GM18951 (cell line): ENCODE measurements around the gene HSDL2.
"Not testable (repeated sequence)": the region's sequence is repeated elsewhere in the genome, so short reads cannot be mapped to it uniquely, and the experiment has no call there.

Experiments used
- POLR2A ChIP-seq: IDR thresholded peaks from 4 replicates; pipeline ENCODE4 v1.6.1; 2011; ENCODE audit warnings: mild to moderate bottlenecking; ENCODE audit not compliant: insufficient read length, insufficient read depth; ENCODE audit errors: extremely low read depth
- in situ Hi-C: fragments of 300-500 bp; cut with MboI; formaldehyde crosslinking; loops from one replicate; pipeline ENCODE4 v1.12.0; 2022; ENCODE audit warnings: low sequenced_read_pairs, mixed read lengths, inconsistent platforms; ENCODE audit not compliant: unreplicated experiment

The HSDL2 gene

DNA sequence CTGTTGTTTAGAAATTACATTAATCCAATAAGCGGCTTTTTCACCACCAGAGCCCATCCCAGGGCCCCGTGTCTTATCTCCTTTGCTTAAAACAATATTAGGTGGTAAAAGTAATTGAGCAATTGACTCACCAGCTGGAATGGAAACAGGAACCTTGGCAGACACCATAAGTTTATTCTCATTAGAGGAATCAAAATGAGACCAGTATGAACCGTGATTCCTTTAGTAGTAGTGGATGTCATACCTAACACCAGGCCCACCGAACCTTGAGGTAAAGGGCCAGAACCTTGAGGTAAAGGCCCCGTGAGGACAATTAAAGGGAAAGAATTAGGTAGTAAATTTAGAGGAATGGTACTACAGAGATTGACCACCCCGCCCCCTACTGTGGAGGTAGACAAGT is 16.5 kb downstream of the HSDL2 start:
- in situ Hi-C loops: no loop called here
- TF ChIP-seq POLR2A: no peak

- in situ Hi-C loops: no loop called here
- no peak for TF ChIP-seq POLR2A
Measured at GRCh38 chr9:112396872-112397271, 17.0 kb downstream of the HSDL2 start.

DNA sequence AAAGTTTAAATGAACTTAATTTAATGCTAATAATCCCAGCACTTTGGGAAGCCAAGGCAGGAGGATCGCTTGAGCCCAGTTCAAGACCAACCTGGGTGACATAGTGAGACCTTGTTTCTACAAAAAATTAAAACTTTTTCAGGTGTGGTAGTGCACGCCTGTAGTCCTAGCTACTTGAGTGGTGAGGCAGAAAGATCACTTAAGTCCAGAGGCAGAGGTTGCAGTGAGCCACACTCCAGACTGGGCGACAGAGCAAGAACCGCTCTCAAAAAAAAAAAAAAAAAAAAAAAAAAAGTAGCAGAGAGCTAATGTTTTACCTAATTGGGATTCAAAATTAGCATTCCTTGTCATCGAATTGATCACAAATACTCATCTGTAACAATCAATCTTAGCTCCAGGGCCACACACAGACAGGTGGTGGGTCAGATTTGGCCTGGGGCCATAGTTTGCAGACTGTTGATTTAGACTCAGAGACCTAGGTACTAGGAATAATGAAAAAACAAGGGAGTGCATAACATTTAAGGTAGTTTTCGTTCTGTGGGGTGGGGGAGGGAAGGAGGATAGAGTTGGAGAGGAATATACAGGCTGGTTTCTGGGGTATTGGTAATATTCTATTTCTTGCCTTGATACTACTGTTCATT is 21.4 kb downstream of the HSDL2 start:
- in situ Hi-C loops: no loop called here
- no peak for TF ChIP-seq POLR2A

GRCh38 chr9:112403614-112404201 is 23.8 kb downstream of the HSDL2 start:
- in situ Hi-C loops: no loop called here
- no peak for TF ChIP-seq POLR2A

- no peak for TF ChIP-seq POLR2A
Measured at GRCh38 chr9:112404508-112404932, 24.6 kb downstream of the HSDL2 start.

DNA sequence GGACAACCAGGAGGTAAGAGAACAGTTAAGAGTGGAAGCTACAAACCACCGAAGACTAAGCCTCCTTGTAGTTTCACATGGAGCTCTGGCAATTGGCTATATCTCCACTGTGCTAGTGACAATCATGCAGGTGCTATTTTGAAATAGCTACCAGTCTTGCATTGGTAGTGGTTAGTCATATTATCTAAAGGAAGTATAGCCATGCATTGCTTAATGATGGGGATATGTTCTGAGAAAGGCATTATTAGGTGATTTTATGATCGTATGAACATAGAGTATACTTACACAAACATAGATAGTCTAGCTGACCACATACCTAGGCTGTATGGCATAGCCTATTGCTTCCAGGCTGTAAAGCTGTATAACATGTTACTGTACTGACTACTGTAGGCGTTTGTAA is 28.4 kb downstream of the HSDL2 start:
- no peak for TF ChIP-seq POLR2A
- in situ Hi-C loops: no loop called here

More at GRCh38 chr9:112404508-112404932, 24.6 kb downstream of the HSDL2 start:
- in situ Hi-C loops: no loop called here

- no peak for TF ChIP-seq POLR2A
- in situ Hi-C loops: no loop called here
Measured at GRCh38 chr9:112408819-112409218, 28.9 kb downstream of the HSDL2 start.

GRCh38 chr9:112409758-112410157 is 29.9 kb downstream of the HSDL2 start:
- in situ Hi-C loops: no loop called here
- no peak for TF ChIP-seq POLR2A

GRCh38 chr9:112411626-112412027 is 31.7 kb downstream of the HSDL2 start:
- TF ChIP-seq POLR2A: no peak
- in situ Hi-C loops: no loop called here

DNA sequence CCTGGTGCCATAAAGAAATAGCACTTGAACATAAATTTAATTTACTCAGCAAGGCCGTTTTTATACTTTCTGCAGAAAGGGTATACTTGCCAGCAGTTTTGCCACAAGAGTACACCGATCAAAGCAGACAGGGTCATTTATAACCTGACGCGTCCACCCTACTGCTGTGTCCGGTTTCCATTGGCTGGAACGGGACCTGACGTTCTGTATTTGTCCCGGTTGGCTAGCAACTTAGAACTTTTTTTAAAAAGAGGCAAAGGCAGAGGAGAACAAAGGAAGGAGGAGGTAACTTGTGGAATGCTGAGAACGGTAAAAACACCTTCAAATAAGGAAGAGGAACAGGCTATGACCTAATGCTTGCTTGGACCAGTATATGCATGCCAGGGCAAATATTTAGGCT is 33.8 kb downstream of the HSDL2 start:
- in situ Hi-C loops: not testable (repeated sequence)

- in situ Hi-C loops: no loop called here
- no peak for TF ChIP-seq POLR2A
Measured at GRCh38 chr9:112420208-112420607, 40.3 kb downstream of the HSDL2 start.

DNA sequence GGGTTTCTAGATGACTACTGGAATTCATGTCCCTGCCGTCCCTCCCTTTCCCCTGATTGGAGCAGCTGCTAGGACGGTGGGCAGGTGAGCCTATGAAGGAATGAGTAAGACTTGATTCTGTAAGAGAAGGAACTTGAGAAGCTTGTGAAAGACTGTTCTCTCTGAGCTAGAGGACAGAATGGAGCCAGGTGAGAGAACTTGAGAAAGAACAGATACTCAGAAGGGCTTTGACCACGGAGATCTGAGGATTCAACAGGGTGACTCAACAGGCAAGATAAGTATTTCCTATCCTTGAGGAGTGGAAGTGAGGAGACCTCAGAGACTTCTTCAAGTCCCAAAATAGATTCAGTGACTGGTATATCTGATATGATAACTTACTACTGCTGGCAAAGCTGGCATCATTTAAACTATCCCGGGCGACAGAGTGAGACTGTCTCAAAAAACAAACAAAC is 41.9 kb downstream of the HSDL2 start:
- no peak for TF ChIP-seq POLR2A
- in situ Hi-C loops: no loop called here

DNA sequence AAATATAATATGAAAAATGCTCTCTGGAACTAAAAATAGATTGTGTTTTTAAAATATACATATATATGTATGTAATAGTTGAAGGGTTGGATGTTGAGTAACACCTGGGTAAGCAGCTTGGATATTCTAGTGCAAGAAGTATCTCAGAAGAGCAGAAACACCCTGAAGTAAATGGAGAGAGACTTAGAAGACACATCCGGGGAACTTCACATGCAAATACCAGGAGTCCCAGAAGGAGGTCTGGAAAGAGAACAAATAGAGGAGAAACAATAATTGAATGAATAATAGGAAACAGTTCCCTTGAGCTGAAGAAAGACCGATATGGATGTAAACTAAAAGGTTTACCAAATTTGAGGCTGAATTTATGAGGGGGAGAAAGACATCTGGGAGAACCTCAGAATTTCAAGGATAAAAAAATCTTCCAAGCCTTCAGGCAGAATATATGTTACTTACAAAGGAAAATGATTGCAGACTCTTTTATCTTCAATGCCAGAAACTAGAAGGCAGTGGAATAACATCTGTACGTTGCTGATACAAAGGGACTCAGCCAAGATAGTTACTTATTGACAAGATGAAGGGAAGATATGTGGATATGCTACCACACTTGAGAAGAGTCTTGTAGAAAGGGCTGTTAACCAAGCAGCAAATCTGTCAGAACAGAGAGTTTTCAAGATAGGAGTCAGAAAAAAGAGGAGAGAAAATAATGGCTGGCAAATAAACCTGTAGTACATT is 42.7 kb downstream of the HSDL2 start:
- TF ChIP-seq POLR2A: no peak
- in situ Hi-C loops: no loop called here

- TF ChIP-seq POLR2A: no peak
- in situ Hi-C loops: no loop called here
Measured at GRCh38 chr9:112430006-112430522, 50.2 kb downstream of the HSDL2 start.
